ENCODE data around the gene COL6A1. TPM values are rescaled to one million over a fixed set of nuclear protein-coding genes. Genes with fewer than 3 reads are reported as not detected.
"Not testable (repeated sequence)": the region's sequence is repeated elsewhere in the genome, so short reads cannot be mapped to it uniquely, and the experiment has no call there.

The COL6A1 gene
- total RNA-seq, 1 donor from 2014 or later = 270 TPM

DNA sequence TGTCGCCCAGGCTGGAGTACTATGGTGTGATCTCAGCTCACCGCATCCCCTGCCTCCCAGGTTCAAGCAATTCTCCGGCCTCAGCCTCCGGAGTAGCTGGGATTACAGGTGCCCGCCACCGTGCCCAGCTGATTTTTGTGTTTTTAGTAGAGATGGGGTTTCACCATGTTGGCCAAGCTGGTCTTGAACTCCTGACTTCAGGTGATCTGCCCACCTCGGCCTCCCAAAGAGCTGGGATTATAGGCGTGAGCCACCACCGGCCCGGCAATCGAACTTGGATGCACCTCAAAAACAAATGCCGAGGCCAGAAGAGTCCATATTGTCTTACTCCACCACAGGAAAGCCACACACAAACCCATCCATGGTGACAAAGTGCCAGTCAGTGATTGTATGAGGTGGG is 65.3 kb downstream of the COL6A1 start:
- H3K4me1 ChIP-seq (ENCODE audit: control insufficient read depth in 3 of 3, insufficient read depth in 3 of 3, low read length in 3 of 3) = peaks cover 9 to 18% (median 15%) of the 10 kb centered on the region in 3 donors
- not testable (repeated sequence) for H3K9ac ChIP-seq (ENCODE audit: low read depth in 1 of 3, low read length in 3 of 3)

DNA sequence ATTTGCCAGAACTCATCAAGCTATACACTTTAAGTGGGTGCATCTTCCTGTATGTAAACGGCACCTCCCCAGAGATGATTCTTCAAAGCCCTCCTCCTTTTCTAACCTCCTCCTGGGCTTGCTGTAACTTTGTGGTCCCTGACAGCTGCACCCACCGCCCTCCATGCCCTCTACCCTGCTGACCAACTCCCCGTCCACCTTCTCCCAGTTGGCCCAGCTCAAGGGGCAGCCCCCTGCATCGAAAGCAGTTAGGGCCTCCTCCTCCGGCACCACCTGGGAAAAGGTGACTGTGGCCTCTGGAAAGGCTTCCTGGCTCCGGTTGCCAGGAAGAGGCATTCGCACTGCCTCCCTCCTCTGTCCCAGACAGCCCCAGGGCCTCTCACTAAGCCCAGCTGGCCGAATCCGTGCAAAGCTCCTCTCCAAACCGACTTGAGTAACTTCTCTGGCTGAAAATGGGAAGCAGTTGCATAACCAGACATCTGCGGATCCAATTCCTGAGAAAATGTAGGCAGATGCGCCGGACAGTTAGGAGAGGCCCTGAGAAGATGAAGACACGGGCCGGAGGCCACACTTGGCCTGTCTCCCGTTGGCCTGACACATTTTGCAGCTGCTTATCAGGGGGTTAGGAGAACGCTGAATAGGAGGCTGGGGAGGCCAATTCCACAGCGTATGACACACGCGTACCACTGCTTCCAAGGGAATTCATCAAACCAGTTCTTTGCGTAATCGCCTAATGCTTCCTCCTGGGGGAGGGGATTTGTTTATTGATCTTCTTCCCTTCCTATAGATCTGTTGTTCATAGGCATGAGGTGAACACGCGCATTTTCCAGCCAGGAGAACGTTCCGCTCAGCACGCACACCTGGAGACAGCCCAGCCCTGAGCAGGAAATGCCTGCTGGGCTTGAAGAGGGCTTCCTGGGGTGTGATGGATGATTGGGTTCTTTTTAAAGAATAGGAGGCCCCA is 67.6 kb downstream of the COL6A1 start:
- peak overlapping the region in 1 of 3 donors; percentile 33 for H3K9ac ChIP-seq (ENCODE audit: low read depth in 1 of 3, low read length in 3 of 3)
- H3K9me3 ChIP-seq (ENCODE audit: control insufficient read depth in 3 of 3, low read length in 3 of 3) = no peaks in the 10 kb centered on the region
- H3K36me3 ChIP-seq (ENCODE audit: control insufficient read depth in 3 of 3, insufficient read depth in 3 of 3, low read length in 3 of 3) = no peaks in the 10 kb centered on the region
- peak overlapping the region; percentile 87 for H3K27ac ChIP-seq (ENCODE audit: low read depth, low read length)
- peaks cover 17 to 34% (median 31%) of the 10 kb centered on the region in 3 donors for H3K27me3 ChIP-seq (ENCODE audit: control insufficient read depth in 3 of 3, insufficient read depth in 3 of 3, low read length in 3 of 3)
- no peak overlapping the region for H3K4me3 ChIP-seq (ENCODE audit: low read length in 3 of 3)
- peaks cover 9 to 18% (median 15%) of the 10 kb centered on the region in 3 donors for H3K4me1 ChIP-seq (ENCODE audit: control insufficient read depth in 3 of 3, insufficient read depth in 3 of 3, low read length in 3 of 3)

More for the DNA sequence above, 65.3 kb downstream of the COL6A1 start:
- not testable (repeated sequence) for H3K9me3 ChIP-seq (ENCODE audit: control insufficient read depth in 3 of 3, low read length in 3 of 3); H3K27ac ChIP-seq (ENCODE audit: low read depth, low read length); H3K36me3 ChIP-seq (ENCODE audit: control insufficient read depth in 3 of 3, insufficient read depth in 3 of 3, low read length in 3 of 3); H3K4me3 ChIP-seq (ENCODE audit: low read length in 3 of 3)
- H3K27me3 ChIP-seq (ENCODE audit: control insufficient read depth in 3 of 3, insufficient read depth in 3 of 3, low read length in 3 of 3) = peaks cover 17 to 22% (median 18%) of the 10 kb centered on the region in 3 donors

DNA sequence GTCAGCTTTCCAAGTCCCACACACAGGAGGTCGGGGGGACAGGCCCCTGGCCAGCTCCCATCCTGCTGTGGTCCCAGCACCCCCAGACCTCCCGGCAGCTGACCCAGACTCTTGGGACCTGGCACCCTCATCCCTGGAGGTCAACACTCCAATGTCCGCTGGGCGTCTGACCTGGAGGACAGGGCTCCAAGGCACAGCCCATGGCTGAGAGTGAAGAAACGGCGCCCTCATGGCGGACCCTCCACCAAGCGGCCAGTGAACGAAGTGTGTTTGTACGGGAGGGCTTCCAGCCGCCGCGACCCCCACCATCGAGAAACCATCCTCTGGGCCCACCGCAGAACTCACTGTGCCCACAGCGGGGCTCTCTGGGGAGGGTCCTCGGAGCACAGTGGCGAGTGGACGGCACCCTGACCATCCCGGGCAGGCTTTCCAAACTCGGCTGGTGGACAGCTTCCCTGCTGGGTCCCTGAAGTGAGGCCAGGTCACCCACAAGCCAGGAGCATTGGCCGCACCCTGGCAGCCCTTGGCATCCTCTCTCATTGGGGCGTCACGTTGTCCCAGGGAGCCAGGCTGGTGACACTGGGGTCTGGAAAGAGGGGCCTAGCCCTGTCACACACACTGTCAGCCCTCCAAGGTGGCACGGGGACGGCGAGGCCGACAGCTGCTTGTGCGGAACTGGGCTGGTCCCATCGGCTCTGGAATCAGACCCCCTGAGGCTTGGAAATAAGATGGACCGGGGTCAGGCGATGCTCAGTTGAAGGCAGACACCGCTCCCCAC is 68.5 kb downstream of the COL6A1 start:
- Histone ChIP-seq H3K9ac (ENCODE audit: low read depth in 1 of 3, low read length in 3 of 3) (peak overlapping the region in 1 of 3 donors; percentile 33), H3K9me3 (ENCODE audit: control insufficient read depth in 3 of 3, low read length in 3 of 3) (no peaks in the 10 kb centered on the region), H3K27ac (ENCODE audit: low read depth, low read length) (peak overlapping the region; percentile 87), H3K4me1 (ENCODE audit: control insufficient read depth in 3 of 3, insufficient read depth in 3 of 3, low read length in 3 of 3) (peaks cover 9 to 18% (median 18%) of the 10 kb centered on the region in 3 donors), H3K27me3 (ENCODE audit: control insufficient read depth in 3 of 3, insufficient read depth in 3 of 3, low read length in 3 of 3) (peaks cover 17 to 38% (median 33%) of the 10 kb centered on the region in 3 donors), H3K4me3 (ENCODE audit: low read length in 3 of 3) (no peak overlapping the region), H3K36me3 (ENCODE audit: control insufficient read depth in 3 of 3, insufficient read depth in 3 of 3, low read length in 3 of 3) (no peaks in the 10 kb centered on the region)

DNA sequence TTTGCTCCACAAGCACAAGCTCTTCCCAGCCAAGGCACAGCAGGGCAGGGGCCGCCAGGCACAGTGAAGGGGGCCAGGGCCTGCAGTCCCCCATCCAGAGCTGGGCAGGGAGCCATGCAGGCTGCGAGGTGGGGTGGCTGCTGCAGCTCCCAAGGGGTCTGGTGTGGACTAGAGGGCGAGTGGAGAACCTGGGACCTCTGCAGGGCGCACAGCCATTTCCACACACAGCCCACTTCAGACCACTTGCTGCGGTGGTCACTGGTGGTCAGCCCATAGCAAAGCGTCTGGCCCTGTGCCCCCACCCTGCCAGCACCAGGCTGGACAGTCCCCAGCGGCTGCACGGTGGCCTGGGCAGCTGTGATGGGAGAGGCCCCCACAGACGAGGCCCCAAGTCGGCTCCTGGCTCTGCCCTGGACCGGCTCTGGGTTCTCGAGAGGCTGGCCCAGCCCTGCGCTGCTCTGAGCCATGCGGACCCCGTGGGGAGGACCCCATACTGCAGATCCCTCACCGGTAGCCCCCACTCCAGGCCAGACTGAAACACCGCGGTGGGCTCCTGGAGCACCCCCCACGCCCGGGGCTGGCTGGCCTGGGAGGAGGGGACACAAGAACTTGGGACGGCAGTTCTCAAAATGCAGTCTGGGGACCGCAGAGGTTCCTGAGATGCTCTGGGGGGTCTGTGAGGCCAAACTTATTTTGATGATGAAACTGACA is 69.3 kb downstream of the COL6A1 start:
- peaks cover 18 to 44% (median 40%) of the 10 kb centered on the region in 3 donors for H3K27me3 ChIP-seq (ENCODE audit: control insufficient read depth in 3 of 3, insufficient read depth in 3 of 3, low read length in 3 of 3)
- no peak overlapping the region for H3K9ac ChIP-seq (ENCODE audit: low read depth in 1 of 3, low read length in 3 of 3)
- no peaks in the 10 kb centered on the region for H3K36me3 ChIP-seq (ENCODE audit: control insufficient read depth in 3 of 3, insufficient read depth in 3 of 3, low read length in 3 of 3)
- H3K4me3 ChIP-seq (ENCODE audit: low read length in 3 of 3) = no peak overlapping the region
- H3K4me1 ChIP-seq (ENCODE audit: control insufficient read depth in 3 of 3, insufficient read depth in 3 of 3, low read length in 3 of 3) = peaks cover 15 to 26% (median 23%) of the 10 kb centered on the region in 3 donors
- no peaks in the 10 kb centered on the region for H3K9me3 ChIP-seq (ENCODE audit: control insufficient read depth in 3 of 3, low read length in 3 of 3)
- H3K27ac ChIP-seq (ENCODE audit: low read depth, low read length) = no peak overlapping the region

DNA sequence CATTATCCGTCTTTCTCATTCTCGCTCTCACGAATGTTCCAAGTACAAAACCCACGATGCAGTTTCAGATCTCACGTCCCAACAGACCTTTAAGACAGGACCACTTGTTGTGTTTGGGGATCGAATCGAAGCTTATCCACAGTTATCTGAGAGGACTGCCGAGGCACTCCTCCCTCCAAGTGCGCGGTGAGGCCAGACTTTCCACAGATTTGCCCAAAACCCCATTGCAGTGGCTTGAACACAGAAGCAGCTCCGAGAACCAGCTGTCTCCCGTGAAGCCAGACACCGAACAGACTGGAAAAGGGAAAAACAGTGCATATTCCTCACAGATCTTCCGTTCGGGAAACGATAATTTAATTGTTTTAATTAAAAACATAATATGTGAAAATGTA is 69.8 kb downstream of the COL6A1 start:
- no peak overlapping the region for H3K9ac ChIP-seq (ENCODE audit: low read depth in 1 of 3, low read length in 3 of 3)
- no peaks in the 10 kb centered on the region for H3K36me3 ChIP-seq (ENCODE audit: control insufficient read depth in 3 of 3, insufficient read depth in 3 of 3, low read length in 3 of 3)
- no peak overlapping the region for H3K27ac ChIP-seq (ENCODE audit: low read depth, low read length)
- H3K9me3 ChIP-seq (ENCODE audit: control insufficient read depth in 3 of 3, low read length in 3 of 3) = no peaks in the 10 kb centered on the region
- peaks cover 18 to 28% (median 27%) of the 10 kb centered on the region in 3 donors for H3K4me1 ChIP-seq (ENCODE audit: control insufficient read depth in 3 of 3, insufficient read depth in 3 of 3, low read length in 3 of 3)
- no peak overlapping the region for H3K4me3 ChIP-seq (ENCODE audit: low read length in 3 of 3)
- peaks cover 23 to 47% (median 42%) of the 10 kb centered on the region in 3 donors for H3K27me3 ChIP-seq (ENCODE audit: control insufficient read depth in 3 of 3, insufficient read depth in 3 of 3, low read length in 3 of 3)

DNA sequence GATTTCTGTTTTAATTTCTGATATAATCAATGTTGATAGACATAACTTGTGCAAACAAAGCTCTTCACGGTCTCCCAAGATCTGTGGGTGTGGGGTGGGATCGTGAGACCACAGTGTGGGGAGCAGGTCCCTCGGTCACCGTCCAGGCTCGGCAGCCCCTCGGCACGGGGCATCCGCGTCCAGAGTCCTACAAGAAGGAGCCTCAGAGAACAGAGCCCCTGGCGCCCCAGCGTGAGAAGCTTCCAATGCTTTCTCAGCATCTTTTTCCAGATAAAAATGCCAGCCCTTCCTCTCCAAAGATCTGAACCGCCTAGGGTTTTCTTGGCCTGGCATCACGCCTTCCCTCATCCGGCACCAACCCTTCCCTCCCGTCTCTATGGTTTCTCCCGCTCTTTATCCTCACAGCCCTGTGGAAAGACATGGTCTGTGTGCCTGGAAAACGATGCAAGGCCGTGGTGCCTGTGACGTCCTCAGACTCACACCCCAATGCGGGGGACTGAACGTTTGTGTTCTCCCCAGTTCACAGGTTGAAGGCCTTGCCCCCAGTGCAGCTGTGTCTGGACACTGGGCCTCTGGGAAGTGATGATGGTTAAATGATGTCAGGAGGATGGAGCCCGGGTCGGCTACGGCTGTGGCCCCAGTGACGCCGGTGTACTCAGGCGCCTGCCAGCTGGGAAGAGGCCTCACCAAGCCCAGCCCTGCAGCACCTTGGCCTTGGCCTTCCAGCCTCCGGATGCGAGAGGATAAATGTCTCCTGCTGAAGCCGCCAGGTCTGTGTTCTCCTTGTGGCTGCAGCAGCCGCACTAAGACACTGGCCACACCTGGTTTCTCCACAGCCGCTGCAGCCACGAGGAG is 70.5 kb downstream of the COL6A1 start:
- Histone ChIP-seq H3K27me3 (ENCODE audit: control insufficient read depth in 3 of 3, insufficient read depth in 3 of 3, low read length in 3 of 3) (peaks cover 28 to 53% (median 42%) of the 10 kb centered on the region in 3 donors), H3K27ac (ENCODE audit: low read depth, low read length) (no peak overlapping the region), H3K9me3 (ENCODE audit: control insufficient read depth in 3 of 3, low read length in 3 of 3) (no peaks in the 10 kb centered on the region), H3K4me3 (ENCODE audit: low read length in 3 of 3) (no peak overlapping the region), H3K4me1 (ENCODE audit: control insufficient read depth in 3 of 3, insufficient read depth in 3 of 3, low read length in 3 of 3) (peaks cover 22 to 33% (median 30%) of the 10 kb centered on the region in 3 donors), H3K36me3 (ENCODE audit: control insufficient read depth in 3 of 3, insufficient read depth in 3 of 3, low read length in 3 of 3) (no peaks in the 10 kb centered on the region), H3K9ac (ENCODE audit: low read depth in 1 of 3, low read length in 3 of 3) (no peak overlapping the region)

DNA sequence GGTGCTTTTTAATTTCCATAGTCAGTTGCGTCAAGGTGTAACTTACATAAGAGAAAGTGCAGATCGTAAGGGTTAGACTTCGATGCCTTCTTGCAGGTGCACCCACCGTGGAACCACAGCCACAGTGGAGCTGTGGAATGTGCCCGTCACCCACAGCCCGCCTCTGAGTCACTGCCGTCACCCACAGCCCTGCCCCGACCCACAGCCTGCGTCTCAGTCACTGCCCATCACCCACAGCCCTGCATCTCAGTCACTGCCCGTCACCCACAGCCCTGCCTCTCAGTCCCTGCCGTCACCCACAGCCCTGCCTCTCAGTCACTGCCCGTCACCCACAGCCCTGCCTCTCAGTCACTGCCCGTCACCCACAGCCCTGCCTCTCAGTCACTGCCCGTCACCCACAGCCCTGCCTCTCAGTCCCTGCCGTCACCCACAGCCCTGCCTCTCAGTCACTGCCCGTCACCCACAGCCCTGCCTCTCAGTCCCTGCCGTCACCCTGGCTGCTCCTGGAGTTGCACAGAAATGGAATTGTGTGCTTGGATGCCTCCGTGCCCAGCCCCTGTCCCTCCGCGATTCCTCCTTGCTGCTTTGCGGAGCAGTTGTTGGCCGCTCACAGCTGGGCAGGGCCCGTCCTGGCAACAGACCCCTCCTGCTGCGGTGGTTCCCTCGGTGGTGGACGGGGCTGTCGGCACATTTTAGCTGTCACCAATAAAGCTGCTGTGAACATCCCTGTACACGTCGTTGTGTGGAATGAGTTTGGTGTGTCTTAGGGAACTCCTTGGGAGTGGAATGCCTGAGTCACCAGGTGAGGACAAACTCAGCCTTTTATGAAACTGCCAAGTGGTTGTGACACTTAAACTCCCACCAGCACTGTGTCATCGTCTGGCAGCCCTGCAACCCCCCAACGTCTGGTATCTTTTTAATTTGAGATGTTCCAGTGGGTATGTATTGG is 71.4 kb downstream of the COL6A1 start:
- Histone ChIP-seq H3K9ac (ENCODE audit: low read depth in 1 of 3, low read length in 3 of 3) (no peak overlapping the region), H3K4me1 (ENCODE audit: control insufficient read depth in 3 of 3, insufficient read depth in 3 of 3, low read length in 3 of 3) (peaks cover 23 to 35% (median 33%) of the 10 kb centered on the region in 3 donors)

DNA sequence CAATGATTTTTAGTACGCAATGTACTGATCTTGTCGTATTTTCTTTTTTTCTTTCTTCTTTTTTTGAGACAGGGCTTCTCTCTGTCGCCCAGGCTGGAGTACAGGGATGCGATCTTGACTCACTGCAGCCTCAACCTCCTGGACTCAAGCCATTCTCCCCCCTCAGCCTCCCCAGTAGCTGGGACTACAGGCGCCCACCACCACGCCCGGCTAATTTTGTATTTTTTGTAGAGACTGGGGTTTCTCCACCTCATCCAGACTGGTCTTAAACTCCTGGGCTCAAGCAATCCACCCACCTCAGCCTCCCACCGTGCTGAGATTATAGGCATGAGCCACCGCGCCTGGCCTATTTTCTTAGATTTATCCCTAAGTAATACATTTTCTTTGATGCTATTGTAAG is 72.5 kb downstream of the COL6A1 start:
- H3K9me3 ChIP-seq (ENCODE audit: control insufficient read depth in 3 of 3, low read length in 3 of 3) = no peaks in the 10 kb centered on the region
- peaks cover 23 to 32% (median 29%) of the 10 kb centered on the region in 3 donors for H3K4me1 ChIP-seq (ENCODE audit: control insufficient read depth in 3 of 3, insufficient read depth in 3 of 3, low read length in 3 of 3)
- H3K27me3 ChIP-seq (ENCODE audit: control insufficient read depth in 3 of 3, insufficient read depth in 3 of 3, low read length in 3 of 3) = peaks cover 36 to 57% (median 40%) of the 10 kb centered on the region in 3 donors
- no peaks in the 10 kb centered on the region for H3K36me3 ChIP-seq (ENCODE audit: control insufficient read depth in 3 of 3, insufficient read depth in 3 of 3, low read length in 3 of 3)
- no peak overlapping the region for H3K4me3 ChIP-seq (ENCODE audit: low read length in 3 of 3)
- H3K9ac ChIP-seq (ENCODE audit: low read depth in 1 of 3, low read length in 3 of 3) = no peak overlapping the region
- H3K27ac ChIP-seq (ENCODE audit: low read depth, low read length) = no peak overlapping the region

More for the DNA sequence above, 71.4 kb downstream of the COL6A1 start:
- Histone ChIP-seq H3K36me3 (ENCODE audit: control insufficient read depth in 3 of 3, insufficient read depth in 3 of 3, low read length in 3 of 3) (no peaks in the 10 kb centered on the region), H3K27ac (ENCODE audit: low read depth, low read length) (no peak overlapping the region), H3K4me3 (ENCODE audit: low read length in 3 of 3) (no peak overlapping the region), H3K27me3 (ENCODE audit: control insufficient read depth in 3 of 3, insufficient read depth in 3 of 3, low read length in 3 of 3) (peaks cover 29 to 57% (median 42%) of the 10 kb centered on the region in 3 donors), H3K9me3 (ENCODE audit: control insufficient read depth in 3 of 3, low read length in 3 of 3) (no peaks in the 10 kb centered on the region)

Data from skeletal muscle tissue (tissue), 4 donors.